Central memory CD8-positive, alpha-beta T cell (primary cell): Measurements from ENCODE around the gene RPS15.
"Not testable (repeated sequence)": the region's sequence is repeated elsewhere in the genome, so short reads cannot be mapped to it uniquely, and the experiment has no call there.

Experiments used
- ATAC-seq: fragments of 150-1000 bp; cut with Tn5 transposase; replicated peaks from 2 replicates; pipeline ENCODE4 v1.10.0; 2022; ENCODE audit warnings: mild to moderate bottlenecking, moderate FRiP score, moderate number of reproducible peaks; ENCODE audit not compliant: poor library complexity, severe bottlenecking; ENCODE audit errors: extremely low read depth
- DNase-seq, 2 donors: peaks; one replicate each; pipeline ENCODE4 v3.0.0; 2021; ENCODE audit warnings: low spot score in 2 of 2
- H3K27ac Mint-ChIP-seq: one replicate; pipeline ENCODE4 v1.8.0; 2022; ENCODE audit warnings: low read depth, mild to moderate bottlenecking, moderate library complexity, mixed read lengths
- H3K27me3 Mint-ChIP-seq: one replicate; pipeline ENCODE4 v1.8.0; 2022; ENCODE audit warnings: mixed read lengths
- H3K36me3 Mint-ChIP-seq: one replicate; pipeline ENCODE4 v1.8.0; 2022; ENCODE audit warnings: mild to moderate bottlenecking, moderate library complexity, mixed read lengths; ENCODE audit not compliant: insufficient read depth
- H3K4me1 Mint-ChIP-seq: one replicate; pipeline ENCODE4 v1.8.0; 2022; ENCODE audit warnings: mixed read lengths
- H3K4me3 Mint-ChIP-seq: one replicate; pipeline ENCODE4 v1.8.0; 2022; ENCODE audit warnings: mild to moderate bottlenecking, moderate library complexity, mixed read lengths
- H3K9me3 Mint-ChIP-seq: one replicate; pipeline ENCODE4 v1.8.0; 2022; ENCODE audit warnings: mixed read lengths

Gene RPS15

GRCh38 chr19:1418496-1418775 lies 19.8 kb upstream of the RPS15 start:
- H3K27me3 Mint-ChIP-seq, result no peaks in the 10 kb centered on the region
- H3K4me3 Mint-ChIP-seq, result no peak overlapping the region
- DNase-seq (no peak), ATAC-seq (no peak)
- no peak overlapping the region for H3K27ac Mint-ChIP-seq
- peaks cover 38% of the 10 kb centered on the region for H3K4me1 Mint-ChIP-seq
- H3K9me3 Mint-ChIP-seq, result no peaks in the 10 kb centered on the region
- H3K36me3 Mint-ChIP-seq, result peaks cover 67% of the 10 kb centered on the region

DNA sequence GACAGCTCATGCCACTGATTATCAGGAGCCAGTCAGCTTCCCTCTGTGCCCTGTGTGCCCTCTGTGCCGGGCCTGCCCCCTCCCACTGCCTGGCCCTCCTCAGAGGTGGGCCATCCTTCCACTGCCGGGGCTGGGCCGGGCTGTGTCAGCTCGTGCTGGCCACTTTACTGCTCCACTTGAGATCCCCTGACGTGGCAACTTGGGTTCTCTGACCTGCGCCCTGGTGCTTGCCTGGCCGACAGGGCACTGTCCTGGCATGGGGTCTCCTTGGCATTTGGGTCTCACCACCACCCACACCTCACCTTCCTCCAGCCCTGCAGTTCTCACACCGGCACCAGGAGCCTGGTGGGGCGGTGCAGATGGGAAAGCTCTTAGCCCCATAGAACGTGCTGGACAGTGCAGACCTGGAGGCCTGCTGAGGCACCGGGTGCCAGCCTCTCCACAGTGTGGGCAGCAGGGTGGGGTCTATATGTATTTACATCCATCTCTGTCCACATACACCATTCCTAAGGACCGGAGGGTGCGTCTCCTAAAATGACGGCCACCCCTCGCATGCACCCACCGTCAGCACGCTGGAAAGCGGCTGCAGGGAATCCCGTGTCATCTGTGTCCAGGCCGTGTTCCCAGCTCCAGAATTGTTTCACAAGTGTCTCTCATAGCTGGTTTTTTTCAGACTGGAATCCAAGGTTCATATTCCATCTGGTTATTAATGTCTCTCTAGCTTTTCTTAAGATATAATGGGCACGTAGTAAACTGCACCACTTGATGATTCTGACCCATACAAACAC lies 19.1 kb upstream of the RPS15 start:
- DNase-seq (no peak), ATAC-seq (no peak)
- no peak overlapping the region for H3K27ac Mint-ChIP-seq
- no peaks in the 10 kb centered on the region for H3K9me3 Mint-ChIP-seq
- no peak overlapping the region for H3K4me3 Mint-ChIP-seq
- H3K4me1 Mint-ChIP-seq, result peaks cover 36% of the 10 kb centered on the region
- H3K27me3 Mint-ChIP-seq, result no peaks in the 10 kb centered on the region
- peaks cover 68% of the 10 kb centered on the region for H3K36me3 Mint-ChIP-seq

- Mint-ChIP-seq H3K4me1 (peaks cover 32% of the 10 kb centered on the region), H3K36me3 (peaks cover 70% of the 10 kb centered on the region)
- H3K9me3 Mint-ChIP-seq, H3K4me3 Mint-ChIP-seq, DNase-seq, H3K27me3 Mint-ChIP-seq, H3K27ac Mint-ChIP-seq, ATAC-seq: not testable (repeated sequence)
Observed at GRCh38 chr19:1420085-1420484, 18.1 kb upstream of the RPS15 start.

GRCh38 chr19:1420590-1420989 lies 17.6 kb upstream of the RPS15 start:
- H3K36me3 Mint-ChIP-seq, result peaks cover 69% of the 10 kb centered on the region
- DNase-seq (no peak), ATAC-seq (no peak)
- no peak overlapping the region for H3K27ac Mint-ChIP-seq
- no peaks in the 10 kb centered on the region for H3K9me3 Mint-ChIP-seq
- H3K4me3 Mint-ChIP-seq, result no peak overlapping the region
- no peaks in the 10 kb centered on the region for H3K27me3 Mint-ChIP-seq
- peaks cover 27% of the 10 kb centered on the region for H3K4me1 Mint-ChIP-seq

GRCh38 chr19:1421218-1421957 lies 16.8 kb upstream of the RPS15 start:
- Mint-ChIP-seq H3K36me3 (peaks cover 63% of the 10 kb centered on the region), H3K27ac (no peak overlapping the region), H3K9me3 (no peaks in the 10 kb centered on the region), H3K27me3 (no peaks in the 10 kb centered on the region), H3K4me1 (peaks cover 19% of the 10 kb centered on the region), H3K4me3 (no peak overlapping the region)
- ATAC-seq (no peak), DNase-seq (no peak)

GRCh38 chr19:1421958-1422305 lies 16.3 kb upstream of the RPS15 start:
- no peaks in the 10 kb centered on the region for H3K27me3 Mint-ChIP-seq
- no peak for ATAC-seq

GRCh38 chr19:1422360-1422759 lies 15.8 kb upstream of the RPS15 start:
- Mint-ChIP-seq H3K36me3 (peaks cover 62% of the 10 kb centered on the region), H3K4me1 (peaks cover 11% of the 10 kb centered on the region), H3K9me3 (no peaks in the 10 kb centered on the region), H3K4me3 (no peak overlapping the region), H3K27ac (no peak overlapping the region), H3K27me3 (no peaks in the 10 kb centered on the region)
- no peak for DNase-seq
- no peak for ATAC-seq

More at GRCh38 chr19:1421958-1422305, 16.3 kb upstream of the RPS15 start:
- Mint-ChIP-seq H3K36me3 (peaks cover 62% of the 10 kb centered on the region), H3K4me3 (no peak overlapping the region), H3K4me1 (peaks cover 15% of the 10 kb centered on the region), H3K9me3 (no peaks in the 10 kb centered on the region), H3K27ac (no peak overlapping the region)
- DNase-seq, result no peak

GRCh38 chr19:1422943-1423342 lies 15.3 kb upstream of the RPS15 start:
- H3K4me1 Mint-ChIP-seq, result peaks cover 6% of the 10 kb centered on the region
- H3K36me3 Mint-ChIP-seq, result peaks cover 62% of the 10 kb centered on the region
- H3K27ac Mint-ChIP-seq, result no peak overlapping the region

GRCh38 chr19:1423436-1424191 lies 14.6 kb upstream of the RPS15 start:
- Mint-ChIP-seq H3K4me3 (no peak overlapping the region), H3K4me1 (peaks cover 6% of the 10 kb centered on the region), H3K9me3 (no peaks in the 10 kb centered on the region), H3K27me3 (no peaks in the 10 kb centered on the region), H3K36me3 (peaks cover 63% of the 10 kb centered on the region), H3K27ac (no peak overlapping the region)
- ATAC-seq, result no peak
- no peak for DNase-seq

More at GRCh38 chr19:1422943-1423342, 15.3 kb upstream of the RPS15 start:
- ATAC-seq (no peak), DNase-seq (no peak)
- Mint-ChIP-seq H3K27me3 (no peaks in the 10 kb centered on the region), H3K4me3 (no peak overlapping the region), H3K9me3 (no peaks in the 10 kb centered on the region)

DNA sequence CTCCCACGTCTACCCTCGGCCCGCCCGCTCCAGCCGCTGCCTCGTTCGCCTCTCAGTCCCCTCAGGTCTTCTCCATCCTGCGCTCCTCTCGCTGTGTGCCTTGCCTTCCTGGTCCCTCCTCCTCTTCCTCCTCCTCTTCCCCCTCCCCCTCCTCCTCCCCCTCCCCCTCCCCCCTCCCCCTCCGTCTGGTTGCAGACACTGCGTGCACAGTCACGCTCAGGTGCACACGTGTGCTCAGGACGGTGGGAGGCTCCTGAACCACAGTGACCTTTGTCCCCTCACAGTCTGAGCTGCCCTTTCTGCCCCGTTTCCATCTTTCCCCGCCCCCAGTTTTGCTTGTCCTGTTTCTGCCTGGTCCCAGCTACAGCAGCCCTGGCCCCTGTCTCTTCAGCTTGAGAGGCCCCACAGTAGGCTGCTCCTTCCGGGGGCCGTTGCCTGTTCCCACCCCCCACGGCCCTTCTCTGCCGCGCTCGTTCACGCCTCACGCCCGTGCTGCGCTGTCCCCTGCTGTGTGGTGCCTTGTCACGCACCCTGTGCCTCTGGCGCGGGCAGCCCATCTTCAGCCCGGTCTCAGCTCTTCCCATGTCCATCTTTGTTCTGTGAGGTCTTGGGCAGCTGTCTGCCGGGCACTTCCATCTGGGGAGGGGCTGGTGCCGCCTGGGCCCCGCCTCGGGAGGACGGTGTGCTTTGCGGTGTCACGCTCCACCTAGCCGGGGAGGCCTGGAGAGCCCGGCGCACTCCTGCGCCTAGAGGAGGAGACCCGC lies 13.8 kb upstream of the RPS15 start:
- Mint-ChIP-seq H3K27me3 (no peaks in the 10 kb centered on the region), H3K4me1 (peaks cover 6% of the 10 kb centered on the region), H3K4me3 (no peak overlapping the region), H3K9me3 (no peaks in the 10 kb centered on the region), H3K36me3 (peaks cover 58% of the 10 kb centered on the region), H3K27ac (no peak overlapping the region)
- ATAC-seq, result no peak
- DNase-seq, result no peak

DNA sequence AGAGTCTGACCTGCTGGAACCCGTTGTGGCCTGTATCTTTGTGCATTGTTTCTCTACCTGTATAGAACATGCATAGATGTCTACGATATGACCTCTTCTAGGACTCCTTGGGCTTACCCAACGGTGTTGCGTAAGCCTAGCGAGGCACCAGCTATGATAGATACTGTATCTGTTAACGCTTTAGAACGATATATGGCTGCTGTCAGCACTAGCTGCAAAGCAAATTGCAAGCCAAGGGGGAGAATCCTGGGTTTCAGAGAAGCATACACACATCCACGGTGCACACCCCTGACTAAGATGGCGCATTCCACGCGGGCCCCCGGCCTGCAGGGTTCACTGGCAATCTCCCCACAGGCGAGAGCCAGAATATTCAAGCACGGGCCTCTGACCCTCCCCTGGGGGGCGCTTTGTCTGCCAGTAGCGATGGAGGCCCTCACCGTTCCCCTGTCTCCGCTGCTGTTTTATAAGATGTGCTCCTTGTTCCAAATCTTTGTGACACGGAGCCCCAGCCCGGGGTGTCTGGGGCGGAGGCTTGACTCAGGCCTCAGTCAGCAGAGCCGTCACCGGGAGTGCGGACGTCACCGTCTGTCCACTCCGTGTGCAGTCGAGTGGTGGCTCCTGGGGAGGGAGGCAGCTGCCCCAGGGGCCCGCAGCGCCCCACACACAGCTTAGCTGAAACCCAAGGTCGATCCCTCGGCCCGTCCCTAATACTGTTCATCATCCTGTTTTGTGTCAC lies 12.9 kb upstream of the RPS15 start:
- DNase-seq (no peak), ATAC-seq (no peak)
- H3K36me3 Mint-ChIP-seq, result peaks cover 58% of the 10 kb centered on the region
- H3K27me3 Mint-ChIP-seq, result no peaks in the 10 kb centered on the region
- no peak overlapping the region for H3K4me3 Mint-ChIP-seq
- peaks cover 6% of the 10 kb centered on the region for H3K4me1 Mint-ChIP-seq
- H3K9me3 Mint-ChIP-seq, result no peaks in the 10 kb centered on the region
- H3K27ac Mint-ChIP-seq, result no peak overlapping the region

- no peaks in the 10 kb centered on the region for H3K9me3 Mint-ChIP-seq
- DNase-seq (no peak), ATAC-seq (no peak)
- H3K27ac Mint-ChIP-seq, result no peak overlapping the region
- H3K4me3 Mint-ChIP-seq, result no peak overlapping the region
- H3K4me1 Mint-ChIP-seq, result peaks cover 6% of the 10 kb centered on the region
- H3K36me3 Mint-ChIP-seq, result peaks cover 56% of the 10 kb centered on the region
- H3K27me3 Mint-ChIP-seq, result no peaks in the 10 kb centered on the region
Observed at GRCh38 chr19:1425902-1426301, 12.3 kb upstream of the RPS15 start.
